ENCODE data around the gene MAZ.
A peak's percentile ranks its signal among the peaks of the same experiment; 100 is the strongest.

DNA sequence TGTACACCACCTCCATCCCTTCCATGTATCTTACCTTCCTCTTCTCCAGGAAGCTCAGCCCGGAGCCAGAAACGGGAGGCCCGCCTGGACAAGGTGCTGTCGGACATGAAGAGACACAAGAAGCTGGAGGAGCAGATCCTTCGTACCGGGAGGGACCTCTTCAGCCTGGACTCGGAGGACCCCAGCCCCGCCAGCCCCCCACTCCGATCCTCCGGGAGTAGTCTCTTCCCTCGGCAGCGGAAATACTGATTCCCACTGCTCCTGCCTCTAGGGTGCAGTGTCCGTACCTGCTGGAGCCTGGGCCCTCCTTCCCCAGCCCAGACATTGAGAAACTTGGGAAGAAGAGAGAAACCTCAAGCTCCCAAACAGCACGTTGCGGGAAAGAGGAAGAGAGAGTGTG lies 13.2 kb downstream of the MAZ start:
- TF ChIP-seq, protein P1, sequence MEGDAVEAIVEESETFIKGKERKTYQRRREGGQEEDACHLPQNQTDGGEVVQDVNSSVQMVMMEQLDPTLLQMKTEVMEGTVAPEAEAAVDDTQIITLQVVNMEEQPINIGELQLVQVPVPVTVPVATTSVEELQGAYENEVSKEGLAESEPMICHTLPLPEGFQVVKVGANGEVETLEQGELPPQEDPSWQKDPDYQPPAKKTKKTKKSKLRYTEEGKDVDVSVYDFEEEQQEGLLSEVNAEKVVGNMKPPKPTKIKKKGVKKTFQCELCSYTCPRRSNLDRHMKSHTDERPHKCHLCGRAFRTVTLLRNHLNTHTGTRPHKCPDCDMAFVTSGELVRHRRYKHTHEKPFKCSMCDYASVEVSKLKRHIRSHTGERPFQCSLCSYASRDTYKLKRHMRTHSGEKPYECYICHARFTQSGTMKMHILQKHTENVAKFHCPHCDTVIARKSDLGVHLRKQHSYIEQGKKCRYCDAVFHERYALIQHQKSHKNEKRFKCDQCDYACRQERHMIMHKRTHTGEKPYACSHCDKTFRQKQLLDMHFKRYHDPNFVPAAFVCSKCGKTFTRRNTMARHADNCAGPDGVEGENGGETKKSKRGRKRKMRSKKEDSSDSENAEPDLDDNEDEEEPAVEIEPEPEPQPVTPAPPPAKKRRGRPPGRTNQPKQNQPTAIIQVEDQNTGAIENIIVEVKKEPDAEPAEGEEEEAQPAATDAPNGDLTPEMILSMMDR (IDR thresholded peaks at IDR 0.05), result peak; percentile 35
- TF ChIP-seq YY1 (IDR thresholded peaks at IDR 0.05; ENCODE audit: low read depth) (no peak), GABPA (IDR thresholded peaks at IDR 0.05; ENCODE audit: low read depth) (no peak), TEAD4 (IDR thresholded peaks at IDR 0.05; ENCODE audit: borderline replicate concordance, insufficient read depth) (no peak), RFX5 (IDR thresholded peaks at IDR 0.05; ENCODE audit: low read length) (no peak), SMC3 (IDR thresholded peaks at IDR 0.05; ENCODE audit: low read depth, low read length) (no peak), TAF1 (IDR thresholded peaks at IDR 0.05; ENCODE audit: borderline replicate concordance, low read depth, low read length) (no peak), EZH2phosphoT487 (IDR thresholded peaks at IDR 0.05; ENCODE audit: borderline replicate concordance, low read depth) (no peak)
- TF ChIP-seq, protein P2, sequence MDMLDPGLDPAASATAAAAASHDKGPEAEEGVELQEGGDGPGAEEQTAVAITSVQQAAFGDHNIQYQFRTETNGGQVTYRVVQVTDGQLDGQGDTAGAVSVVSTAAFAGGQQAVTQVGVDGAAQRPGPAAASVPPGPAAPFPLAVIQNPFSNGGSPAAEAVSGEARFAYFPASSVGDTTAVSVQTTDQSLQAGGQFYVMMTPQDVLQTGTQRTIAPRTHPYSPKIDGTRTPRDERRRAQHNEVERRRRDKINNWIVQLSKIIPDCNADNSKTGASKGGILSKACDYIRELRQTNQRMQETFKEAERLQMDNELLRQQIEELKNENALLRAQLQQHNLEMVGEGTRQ (IDR thresholded peaks at IDR 0.05; ENCODE audit: borderline replicate concordance, low read depth, low read length), result no peak
